ENCODE data around the gene SMIM22. TPM values are rescaled to one million over a fixed set of nuclear protein-coding genes. Genes with fewer than 3 reads are reported as not detected.
A peak's percentile ranks its signal among the peaks of the same experiment; 100 is the strongest.

Gene SMIM22
- total RNA-seq (2014; rRNA removed; shearing (Covaris generic)), result not detected in 2 replicates

- no peak for DNase-seq (ENCODE audit: low read depth)
Observed at GRCh38 chr16:4795181-4795827, at the start of gene SMIM22. SMIM22 (plus strand) TSS chr16:4795369; CDS start chr16:4795735, 366 bp downstream.

- DNase-seq (ENCODE audit: low read depth), result no peak
Observed at GRCh38 chr16:4746215-4746614, 49.0 kb upstream of the SMIM22 start.

DNA sequence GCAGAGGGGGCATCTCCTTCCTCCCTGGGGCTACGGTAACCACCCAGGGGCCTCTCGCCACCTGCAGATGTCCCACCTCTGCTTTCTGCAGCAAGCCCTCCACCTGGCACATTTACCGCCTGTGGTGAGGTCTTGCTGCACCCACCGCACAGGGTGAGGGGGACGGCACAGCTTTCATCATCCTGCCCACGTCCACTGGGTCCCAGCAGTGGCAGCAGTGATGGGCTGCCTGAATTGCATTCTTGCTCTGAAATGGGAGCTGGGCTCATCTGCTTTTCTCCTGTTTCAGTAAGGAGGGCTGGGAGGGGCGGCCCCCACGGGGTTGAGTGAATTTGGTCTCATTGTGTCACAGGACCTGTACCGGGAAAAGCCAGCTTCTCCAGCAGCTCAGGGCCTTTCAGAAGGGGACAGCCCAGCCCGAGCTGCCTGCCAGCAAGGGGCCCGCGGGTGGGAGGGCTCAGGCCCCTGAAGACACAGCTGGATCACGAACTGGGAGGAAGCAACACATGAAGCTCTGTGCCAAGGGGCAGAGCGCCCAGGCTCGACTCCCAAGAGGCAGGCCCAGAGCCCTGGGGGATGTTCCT is 48.1 kb upstream of the SMIM22 start:
- DNase-seq (ENCODE audit: low read depth), result no peak

DNA sequence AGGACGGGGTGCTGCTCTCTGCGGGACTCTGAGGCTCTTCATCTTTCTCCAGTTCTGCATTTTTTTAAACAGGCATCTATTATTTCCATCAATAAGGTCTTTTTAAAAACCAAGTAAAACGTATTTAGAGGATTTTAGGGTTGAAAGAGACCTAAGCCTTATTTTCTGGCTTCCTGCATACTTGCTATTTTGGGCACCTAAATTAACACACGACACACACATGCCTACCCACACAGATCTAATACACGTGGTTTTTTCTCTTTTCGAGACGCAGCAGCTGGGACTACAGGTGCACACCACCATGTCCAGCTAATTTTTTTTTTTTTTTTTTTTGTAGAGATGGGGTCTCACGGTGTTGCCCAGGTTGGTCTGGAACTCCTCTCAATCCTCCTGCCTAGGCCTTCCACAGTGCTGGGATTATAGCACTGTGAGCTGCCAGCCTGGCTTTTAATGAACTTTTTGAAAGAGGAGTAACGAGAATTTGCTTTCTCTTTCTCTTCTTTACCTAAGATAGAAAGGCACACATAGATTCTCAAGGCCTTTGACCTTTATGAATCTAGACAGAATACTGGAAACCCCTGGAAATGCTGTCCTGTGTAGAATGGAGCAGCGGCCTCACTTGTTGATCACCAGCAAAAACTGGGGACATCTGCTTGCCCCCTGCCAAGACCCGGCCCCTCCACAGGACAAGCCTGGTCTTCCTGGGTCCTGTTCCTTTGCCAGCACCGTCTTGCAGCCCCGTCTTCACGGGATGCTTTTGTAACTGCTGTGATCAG is 47.1 kb upstream of the SMIM22 start:
- no peak for DNase-seq (ENCODE audit: low read depth)

DNA sequence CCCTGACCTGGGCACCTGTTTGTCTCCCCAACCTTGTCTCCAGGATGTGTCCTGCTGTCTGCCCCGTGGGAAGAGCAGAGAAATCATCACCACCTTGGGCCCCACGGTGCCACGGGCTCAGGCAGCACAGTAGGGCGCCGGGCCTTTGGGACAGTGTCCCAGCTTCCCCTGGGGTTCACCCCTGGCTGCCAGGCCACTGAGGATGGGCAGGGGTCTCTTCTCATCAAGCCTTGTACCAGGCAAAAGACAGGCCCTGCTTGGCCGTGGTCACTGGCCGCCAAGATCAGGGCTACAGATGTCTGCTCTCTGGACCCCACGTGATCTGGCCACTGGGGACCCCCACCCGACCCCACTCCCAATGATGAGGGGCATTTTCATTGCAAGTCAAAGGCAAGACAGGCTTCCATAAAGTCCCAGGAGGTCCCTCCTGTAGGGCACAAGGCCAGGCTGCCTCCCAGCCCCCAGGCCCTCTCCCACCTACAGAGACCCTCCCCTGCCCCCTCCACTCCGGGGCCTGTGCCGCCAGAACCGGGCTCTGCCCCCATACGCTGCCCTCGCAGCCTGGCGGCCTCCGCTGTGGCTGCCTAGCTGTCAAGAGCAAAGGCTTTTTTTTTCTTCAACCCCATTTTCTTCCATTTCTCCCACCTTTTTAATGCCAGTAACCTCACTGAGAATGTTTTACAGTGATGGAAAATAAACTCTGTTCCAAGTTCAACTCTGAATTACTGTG is 46.3 kb upstream of the SMIM22 start:
- DNase-seq (ENCODE audit: low read depth), result no peak

DNA sequence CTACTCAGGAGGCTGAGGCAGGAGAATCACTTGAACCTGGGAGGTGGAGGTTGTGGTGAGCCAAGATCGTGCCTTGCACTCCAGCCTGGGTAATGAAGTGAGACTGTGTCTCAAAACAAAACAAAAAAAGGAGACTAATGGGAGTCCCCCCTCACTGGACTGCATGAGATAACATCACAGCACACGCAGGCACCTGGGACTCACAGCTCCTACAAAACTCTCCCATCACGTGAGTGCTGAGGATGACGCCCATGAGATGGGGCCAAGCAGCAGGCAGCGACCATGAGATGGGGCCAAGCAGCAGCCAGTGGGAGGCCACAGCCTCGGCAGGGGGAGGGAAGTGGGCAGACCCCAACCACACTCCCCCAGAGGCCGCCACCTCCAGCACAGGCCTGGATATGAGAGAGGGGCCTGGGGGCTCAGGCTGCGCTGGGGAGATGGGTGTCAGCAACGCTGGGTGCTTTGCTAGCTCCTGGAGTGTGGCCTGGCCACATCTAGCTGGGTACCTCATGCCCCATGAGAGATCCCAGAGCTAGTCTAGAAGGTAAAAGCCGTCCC is 45.4 kb upstream of the SMIM22 start:
- no peak for DNase-seq (ENCODE audit: low read depth)

DNA sequence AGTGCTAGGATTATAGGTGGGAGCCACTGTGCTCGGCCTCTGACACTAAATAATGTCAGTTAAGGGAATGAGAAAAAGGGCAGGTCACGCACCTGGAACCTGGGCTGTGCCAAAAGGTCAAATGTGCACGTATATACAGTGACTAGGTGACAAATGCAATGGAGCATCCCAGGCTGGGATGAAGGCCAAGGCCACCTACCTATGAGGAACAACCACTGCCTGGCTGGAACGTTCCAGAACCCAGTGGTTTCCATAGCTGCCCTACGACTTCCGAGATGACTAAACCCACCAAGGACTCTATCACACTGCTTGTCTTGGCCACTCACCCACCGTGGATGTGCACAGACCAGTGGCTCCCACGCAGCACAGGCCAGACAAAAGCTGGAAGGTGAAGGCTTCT is 44.3 kb upstream of the SMIM22 start:
- no peak for DNase-seq (ENCODE audit: low read depth)

- no peak for DNase-seq (ENCODE audit: low read depth)
Observed at GRCh38 chr16:4752351-4753100, 42.6 kb upstream of the SMIM22 start.

- no peak for DNase-seq (ENCODE audit: low read depth)
Observed at GRCh38 chr16:4753227-4753626, 41.9 kb upstream of the SMIM22 start.

GRCh38 chr16:4754865-4755264 is 40.3 kb upstream of the SMIM22 start:
- no peak for DNase-seq (ENCODE audit: low read depth)

DNA sequence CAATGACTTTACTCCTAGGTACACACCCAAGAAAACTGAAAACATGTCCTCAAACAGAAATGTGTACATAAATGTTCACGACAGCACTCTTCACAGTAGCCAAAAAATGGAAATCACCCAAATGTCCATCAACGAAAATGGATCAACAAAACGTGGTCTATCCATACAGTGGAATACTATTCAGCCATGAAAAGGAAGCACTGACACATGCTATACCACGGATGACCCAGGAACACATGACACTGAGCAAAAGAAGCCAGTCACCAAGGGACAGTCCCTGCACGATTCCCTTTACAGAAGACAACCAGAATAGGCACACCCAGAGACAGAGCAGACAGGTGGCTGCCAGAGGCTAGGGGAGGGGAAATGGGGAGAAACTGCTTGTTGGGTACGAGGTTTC is 39.5 kb upstream of the SMIM22 start:
- DNase-seq (ENCODE audit: low read depth), result no peak

- no peak for DNase-seq (ENCODE audit: low read depth)
Observed at GRCh38 chr16:4760221-4760910, 34.8 kb upstream of the SMIM22 start.

DNA sequence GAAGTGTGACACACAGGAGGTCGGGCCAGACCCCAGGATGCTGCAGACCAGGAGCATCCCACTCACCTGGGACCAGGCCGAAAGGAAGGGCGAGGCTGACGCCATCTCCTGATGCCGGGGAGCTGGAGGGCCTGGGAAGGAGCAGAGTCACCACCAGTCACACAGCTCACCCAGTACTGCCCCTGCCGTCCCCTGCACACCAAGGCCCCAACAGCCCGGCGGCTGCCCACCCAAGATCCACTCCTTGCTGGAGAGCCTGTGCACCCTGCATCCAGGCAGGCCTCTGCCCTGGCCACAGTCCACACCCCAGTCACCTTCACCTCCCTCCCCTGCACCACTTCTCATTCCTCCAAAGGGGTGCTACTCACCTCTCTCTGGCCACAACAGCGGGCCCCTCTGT is 33.0 kb upstream of the SMIM22 start:
- DNase-seq (ENCODE audit: low read depth), result no peak

- no peak for DNase-seq (ENCODE audit: low read depth)
Observed at GRCh38 chr16:4763791-4764190, 31.4 kb upstream of the SMIM22 start.

- no peak for DNase-seq (ENCODE audit: low read depth)
Observed at GRCh38 chr16:4765511-4766474, 29.4 kb upstream of the SMIM22 start.

GRCh38 chr16:4766875-4767628 is 28.1 kb upstream of the SMIM22 start, which contains the start of gene ZNF500:
ZNF500 (minus strand) TSS chr16:4767162; CDS start chr16:4765978, 1,184 bp downstream.
- peak; percentile 95 for DNase-seq (ENCODE audit: low read depth)

- DNase-seq (ENCODE audit: low read depth), result peak; percentile 56
Observed at GRCh38 chr16:4767872-4768548, 27.2 kb upstream of the SMIM22 start.
